Neural progenitor cell (in vitro differentiated cells): ENCODE measurements around the gene UVSSA. TPM values are rescaled to one million over a fixed set of nuclear protein-coding genes. Genes with fewer than 3 reads are reported as not detected.

Experiments
- DNase-seq: peaks from one replicate; pipeline ENCODE4 v3.0.0-alpha.2; 2016; ENCODE audit warnings: low spot score
- H2AFZ ChIP-seq: fragments of 200-600 bp; sonication (generic); replicated peaks from 2 replicates; pipeline ENCODE4 v1.6.1; 2016; ENCODE audit warnings: antibody characterized with exemption
- H3F3A ChIP-seq: fragments of 200-600 bp; sonication (generic); 2 replicates; pipeline ENCODE4 v1.6.1; 2016; ENCODE audit warnings: antibody characterized with exemption, low read depth
- H3K27ac ChIP-seq: fragments of 200-600 bp; sonication (generic); 2 replicates; pipeline ENCODE4 v1.5.1; 2016; ENCODE audit warnings: mild to moderate bottlenecking
- H3K27me3 ChIP-seq: fragments of 200-600 bp; sonication (generic); 2 replicates; pipeline ENCODE4 v1.6.1; 2016; ENCODE audit warnings: mild to moderate bottlenecking, moderate library complexity
- H3K36me3 ChIP-seq: fragments of 200-600 bp; sonication (generic); 2 replicates; pipeline ENCODE4 v1.5.1; 2016
- H3K4me1 ChIP-seq: fragments of 200-600 bp; sonication (generic); 2 replicates; pipeline ENCODE4 v1.6.1; 2016; ENCODE audit warnings: mixed run types
- H3K4me2 ChIP-seq: fragments of 200-600 bp; sonication (generic); 2 replicates; pipeline ENCODE4 v1.6.1; 2016
- H3K4me3 ChIP-seq: fragments of 200-600 bp; sonication (generic); 2 replicates; pipeline ENCODE4 v1.5.1; 2016
- H3K79me2 ChIP-seq: fragments of 200-600 bp; sonication (generic); 2 replicates; pipeline ENCODE4 v1.6.1; 2016; ENCODE audit warnings: low read depth
- H3K9ac ChIP-seq: fragments of 200-600 bp; sonication (generic); 2 replicates; pipeline ENCODE4 v1.6.1; 2016
- H3K9me3 ChIP-seq: fragments of 200-600 bp; sonication (generic); 2 replicates; pipeline ENCODE4 v1.5.1; 2016; ENCODE audit warnings: low read depth
- H4K20me1 ChIP-seq: fragments of 200-600 bp; sonication (generic); 2 replicates; pipeline ENCODE4 v1.6.1; 2016; ENCODE audit warnings: low read depth
- H3K27ac Mint-ChIP-seq: 3 replicates; pipeline ENCODE4 v1.8.0; 2021; ENCODE audit warnings: mixed read lengths
- H3K27me3 Mint-ChIP-seq: 2 replicates; pipeline ENCODE4 v1.8.0; 2022; ENCODE audit warnings: low read depth, mild to moderate bottlenecking, inconsistent platforms, moderate library complexity, mixed read lengths; ENCODE audit not compliant: insufficient read depth
- H3K36me3 Mint-ChIP-seq: 3 replicates; pipeline ENCODE4 v1.8.0; 2021; ENCODE audit warnings: mixed read lengths
- H3K4me1 Mint-ChIP-seq: 3 replicates; pipeline ENCODE4 v1.8.0; 2021; ENCODE audit warnings: mixed read lengths
- H3K4me3 Mint-ChIP-seq: 3 replicates; pipeline ENCODE4 v1.8.0; 2021; ENCODE audit warnings: mild to moderate bottlenecking, moderate library complexity, mixed read lengths
- H3K9me3 Mint-ChIP-seq: 3 replicates; pipeline ENCODE4 v1.8.0; 2020; ENCODE audit warnings: mixed read lengths
- EZH2 ChIP-seq: fragments of 200-600 bp; sonication (generic); IDR thresholded peaks from 2 replicates; pipeline ENCODE4 v1.6.1; 2017; ENCODE audit warnings: antibody characterized with exemption, mild to moderate bottlenecking, moderate library complexity
- EZH2phosphoT487 ChIP-seq: fragments of 200-600 bp; sonication (generic); IDR thresholded peaks from 2 replicates; pipeline ENCODE4 v1.6.1; 2017; ENCODE audit warnings: antibody characterized with exemption
- total RNA-seq: library from RNA; depleted of rRNA; stranded (reverse); fragments of >200 nt; gene quantifications from 2 replicates; pipeline ENCODE4 v1.2.3, GENCODE V29; 2015; ENCODE audit warnings: low replicate concordance
- TF ChIP-seq, protein P1 (sequence below): fragments of 200-600 bp; sonication (generic); IDR thresholded peaks from 2 replicates; pipeline ENCODE4 v1.5.1; 2017; ENCODE audit warnings: antibody characterized with exemption, mild to moderate bottlenecking

Gene UVSSA
- total RNA-seq, 1 donor from 2014 or later = 10.9 TPM

DNA sequence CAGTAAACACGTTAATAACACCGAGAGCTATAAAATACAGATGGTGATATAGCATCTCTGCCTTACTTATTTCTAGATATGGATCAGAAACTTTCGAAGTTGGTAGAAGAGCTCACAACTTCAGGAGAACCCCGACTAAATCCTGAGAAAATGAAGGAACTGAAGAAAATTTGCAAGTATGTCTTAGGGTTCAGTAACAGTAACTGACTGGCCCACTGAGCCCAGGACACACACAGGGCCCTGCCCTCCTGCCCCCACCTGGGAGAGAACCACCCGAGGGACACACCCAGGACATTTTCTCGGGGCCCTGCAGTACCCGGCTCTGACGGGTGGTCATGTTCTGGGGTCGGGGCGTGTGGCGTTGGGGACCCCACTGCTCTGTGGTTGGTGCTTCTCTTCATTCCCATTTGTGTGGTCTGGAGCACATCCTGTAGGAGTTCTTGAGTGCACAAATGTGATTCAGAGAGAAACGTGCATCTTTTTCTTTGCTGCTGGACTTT lies 1.1 kb downstream of the UVSSA start:
- Mint-ChIP-seq H3K4me1 (peaks cover 32% of the 10 kb centered on the region), H3K27ac (no peak overlapping the region), H3K27me3 (peaks cover 3% of the 10 kb centered on the region), H3K36me3 (peaks cover 19% of the 10 kb centered on the region), H3K4me3 (peak overlapping the region; percentile 92), H3K9me3 (peaks cover 3% of the 10 kb centered on the region)
- H2AFZ ChIP-seq = peak overlapping the region; percentile 26
- no peaks in the 10 kb centered on the region for H3K9me3 ChIP-seq
- peaks cover 42% of the 10 kb centered on the region for H3F3A ChIP-seq
- peaks cover 9% of the 10 kb centered on the region for H4K20me1 ChIP-seq
- peaks cover 31% of the 10 kb centered on the region for H3K79me2 ChIP-seq
- no peaks in the 10 kb centered on the region for H3K27me3 ChIP-seq
- peak overlapping the region; percentile 93 for H3K4me3 ChIP-seq
- DNase-seq = no peak
- TF ChIP-seq, protein P1, sequence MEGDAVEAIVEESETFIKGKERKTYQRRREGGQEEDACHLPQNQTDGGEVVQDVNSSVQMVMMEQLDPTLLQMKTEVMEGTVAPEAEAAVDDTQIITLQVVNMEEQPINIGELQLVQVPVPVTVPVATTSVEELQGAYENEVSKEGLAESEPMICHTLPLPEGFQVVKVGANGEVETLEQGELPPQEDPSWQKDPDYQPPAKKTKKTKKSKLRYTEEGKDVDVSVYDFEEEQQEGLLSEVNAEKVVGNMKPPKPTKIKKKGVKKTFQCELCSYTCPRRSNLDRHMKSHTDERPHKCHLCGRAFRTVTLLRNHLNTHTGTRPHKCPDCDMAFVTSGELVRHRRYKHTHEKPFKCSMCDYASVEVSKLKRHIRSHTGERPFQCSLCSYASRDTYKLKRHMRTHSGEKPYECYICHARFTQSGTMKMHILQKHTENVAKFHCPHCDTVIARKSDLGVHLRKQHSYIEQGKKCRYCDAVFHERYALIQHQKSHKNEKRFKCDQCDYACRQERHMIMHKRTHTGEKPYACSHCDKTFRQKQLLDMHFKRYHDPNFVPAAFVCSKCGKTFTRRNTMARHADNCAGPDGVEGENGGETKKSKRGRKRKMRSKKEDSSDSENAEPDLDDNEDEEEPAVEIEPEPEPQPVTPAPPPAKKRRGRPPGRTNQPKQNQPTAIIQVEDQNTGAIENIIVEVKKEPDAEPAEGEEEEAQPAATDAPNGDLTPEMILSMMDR = no peak
- TF ChIP-seq EZH2phosphoT487 = no peak
- TF ChIP-seq EZH2 = no peak
- peak overlapping the region; percentile 90 for H3K9ac ChIP-seq
- peak overlapping the region; percentile 92 for H3K27ac ChIP-seq
- H3K4me2 ChIP-seq = peak overlapping the region; percentile 99
- peaks cover 7% of the 10 kb centered on the region for H3K4me1 ChIP-seq
- no peaks in the 10 kb centered on the region for H3K36me3 ChIP-seq

DNA sequence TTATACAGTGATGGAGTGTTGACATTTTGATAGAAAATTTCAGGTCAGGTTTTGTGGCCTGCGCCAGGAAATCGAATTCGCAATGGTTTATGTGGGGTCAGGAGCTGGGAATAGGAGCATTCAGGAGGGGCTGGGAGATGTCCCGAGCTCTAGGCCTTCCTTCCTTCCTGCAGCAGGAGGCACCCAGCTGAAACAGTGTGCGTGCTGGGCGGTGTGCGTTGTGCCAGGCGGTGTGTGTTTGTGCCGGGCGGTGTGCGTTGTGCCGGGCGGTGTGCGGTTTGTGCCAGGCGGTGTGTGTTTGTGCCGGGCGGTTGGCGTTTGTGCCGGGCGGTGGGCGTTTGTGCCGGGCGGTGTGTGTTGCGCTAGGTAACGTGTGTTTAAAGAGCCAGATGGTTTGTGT lies 1.7 kb downstream of the UVSSA start:
- no peaks in the 10 kb centered on the region for H3K27me3 ChIP-seq
- H3K9me3 Mint-ChIP-seq = peaks cover 3% of the 10 kb centered on the region
- no peaks in the 10 kb centered on the region for H3K36me3 ChIP-seq
- peaks cover 9% of the 10 kb centered on the region for H4K20me1 ChIP-seq
- TF ChIP-seq EZH2 = no peak
- TF ChIP-seq, protein P1 = no peak
- no peak for TF ChIP-seq EZH2phosphoT487
- peaks cover 7% of the 10 kb centered on the region for H3K4me1 ChIP-seq
- peaks cover 3% of the 10 kb centered on the region for H3K27me3 Mint-ChIP-seq
- peaks cover 28% of the 10 kb centered on the region for H3K4me1 Mint-ChIP-seq
- H3K79me2 ChIP-seq = peaks cover 31% of the 10 kb centered on the region
- no peak overlapping the region for H3K27ac ChIP-seq
- peaks cover 37% of the 10 kb centered on the region for H3F3A ChIP-seq
- H3K27ac Mint-ChIP-seq = peak overlapping the region; percentile 22
- peaks cover 17% of the 10 kb centered on the region for H3K36me3 Mint-ChIP-seq
- no peak for DNase-seq
- no peak overlapping the region for H2AFZ ChIP-seq
- no peaks in the 10 kb centered on the region for H3K9me3 ChIP-seq
- H3K4me3 Mint-ChIP-seq = peak overlapping the region; percentile 92
- H3K4me2 ChIP-seq = peak overlapping the region; percentile 99
- H3K9ac ChIP-seq = no peak overlapping the region
- no peak overlapping the region for H3K4me3 ChIP-seq

DNA sequence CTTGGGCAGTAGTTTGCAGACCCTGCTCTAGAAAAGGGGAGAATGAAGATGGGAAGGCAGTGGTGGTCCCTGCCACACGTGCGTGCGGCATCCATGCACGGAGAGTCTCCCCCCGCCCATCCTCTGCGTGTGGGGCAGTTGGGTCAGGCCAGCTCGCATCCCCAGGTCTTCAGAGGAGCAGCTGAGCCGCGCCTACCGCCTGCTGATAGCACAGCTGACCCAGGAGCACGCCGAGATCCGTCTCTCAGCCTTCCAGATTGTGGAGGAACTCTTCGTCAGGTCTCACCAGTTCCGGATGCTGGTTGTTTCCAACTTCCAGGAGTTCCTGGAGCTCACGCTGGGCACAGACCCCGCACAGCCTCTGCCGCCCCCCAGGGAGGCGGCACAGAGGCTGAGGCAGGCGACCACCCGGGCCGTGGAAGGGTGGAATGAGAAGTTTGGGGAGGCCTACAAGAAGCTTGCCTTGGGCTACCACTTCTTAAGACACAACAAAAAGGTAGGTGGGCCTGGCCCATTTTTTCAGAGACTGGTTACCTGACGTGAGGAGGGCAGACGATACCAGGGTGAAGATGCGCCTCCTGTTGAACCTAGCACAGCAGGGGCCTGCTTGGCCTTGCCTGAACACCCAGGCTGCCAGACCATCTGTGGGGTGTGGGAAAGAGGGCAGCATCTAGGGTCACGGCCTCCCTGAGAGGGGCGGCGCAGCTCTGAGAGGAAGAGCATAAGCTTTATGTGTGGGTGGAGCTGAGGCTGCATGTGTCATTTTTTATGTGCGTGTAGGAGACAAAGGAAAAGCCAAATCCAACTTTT lies 2.6 kb downstream of the UVSSA start:
- Mint-ChIP-seq H3K4me3 (no peak overlapping the region), H3K27ac (peak overlapping the region; percentile 74)

More for the DNA sequence above, 2.6 kb downstream of the UVSSA start:
- Histone ChIP-seq H3K36me3 (no peaks in the 10 kb centered on the region), H2AFZ (no peak overlapping the region), H3K27ac (no peak overlapping the region), H3K27me3 (no peaks in the 10 kb centered on the region), H4K20me1 (peaks cover 9% of the 10 kb centered on the region), H3K4me1 (peaks cover 7% of the 10 kb centered on the region), H3K9ac (no peak overlapping the region), H3K4me2 (no peak overlapping the region), H3F3A (peaks cover 34% of the 10 kb centered on the region), H3K79me2 (peaks cover 31% of the 10 kb centered on the region), H3K9me3 (no peaks in the 10 kb centered on the region), H3K4me3 (no peak overlapping the region)
- Mint-ChIP-seq H3K4me1 (peaks cover 26% of the 10 kb centered on the region), H3K27me3 (peaks cover 2% of the 10 kb centered on the region), H3K9me3 (peaks cover under 1% of the 10 kb centered on the region), H3K36me3 (peaks cover 12% of the 10 kb centered on the region)
- TF ChIP-seq EZH2 (no peak), EZH2phosphoT487 (no peak)
- TF ChIP-seq, protein P1 = no peak
- DNase-seq = no peak
